Activated T-cell treated with anti-CD3 and anti-CD28 coated beads for 1 hour (primary cell): ENCODE results near the gene TXNL4A.

ENCODE experiments used
- DNase-seq: peaks from one replicate; pipeline ENCODE4 v3.0.0-alpha.2; 2020; ENCODE audit warnings: low read depth

Gene TXNL4A

DNA sequence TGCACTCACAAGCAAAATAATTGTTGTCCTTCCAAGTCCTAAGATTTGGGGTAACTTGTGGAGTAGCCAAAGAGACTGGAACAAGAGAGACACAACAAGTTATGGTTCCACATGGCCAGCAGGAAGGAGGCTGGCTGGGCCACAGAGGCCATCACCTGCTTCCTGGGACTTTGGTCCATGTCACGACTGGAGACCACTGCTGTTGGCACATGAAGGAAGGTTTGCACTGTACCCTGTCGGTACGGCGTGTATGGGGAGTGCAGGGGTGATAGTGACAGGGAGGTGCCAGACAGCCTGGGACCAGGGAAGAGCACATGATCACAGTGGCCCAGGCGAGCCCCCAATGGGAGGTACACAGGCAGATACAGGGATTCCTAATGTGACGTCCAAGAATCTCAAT lies 52.4 kb downstream of the TXNL4A start:
- no peak for DNase-seq

- no peak for DNase-seq
These were observed 52.9 kb downstream of the TXNL4A start for GRCh38 chr18:79935499-79935898.

- no peak for DNase-seq
These were observed 53.3 kb downstream of the TXNL4A start for GRCh38 chr18:79935098-79935480.

DNA sequence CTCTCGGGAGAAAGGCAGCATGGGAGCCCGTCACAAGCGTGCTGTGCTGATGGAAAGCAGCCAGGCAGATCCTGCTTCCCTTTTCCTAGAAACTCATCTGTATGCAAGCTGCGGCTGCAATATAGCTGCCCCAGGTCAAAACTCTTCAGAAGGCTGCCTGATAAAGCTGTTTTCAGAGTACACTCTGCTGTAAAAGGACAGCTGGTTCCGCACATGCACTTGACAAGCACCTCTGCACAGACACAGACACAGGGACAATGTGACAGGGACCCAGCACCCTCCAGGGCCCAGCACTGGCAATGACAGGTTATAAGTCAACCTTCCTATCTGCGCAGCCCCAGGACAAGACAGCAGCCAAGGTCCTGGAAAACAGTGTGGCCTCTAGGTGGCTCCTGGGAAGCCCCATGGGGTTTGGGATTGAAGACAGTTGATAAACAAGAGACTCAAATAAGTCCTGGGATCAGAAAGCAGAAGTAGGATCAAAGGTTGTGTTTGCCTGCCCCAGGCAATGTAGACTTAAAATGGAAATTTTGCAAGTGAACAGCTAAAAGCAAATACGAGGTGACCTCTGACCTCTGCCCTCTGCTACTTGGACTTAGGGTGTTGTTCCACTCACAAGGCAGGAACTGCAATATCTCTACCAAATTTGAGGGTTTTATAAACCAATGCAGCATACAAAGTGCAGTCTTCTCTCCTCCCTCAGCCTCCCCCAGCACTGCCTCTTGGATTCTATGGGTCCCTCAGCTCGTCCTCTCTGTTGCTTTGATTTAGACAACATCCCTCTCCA lies 53.9 kb downstream of the TXNL4A start:
- no peak for DNase-seq

DNA sequence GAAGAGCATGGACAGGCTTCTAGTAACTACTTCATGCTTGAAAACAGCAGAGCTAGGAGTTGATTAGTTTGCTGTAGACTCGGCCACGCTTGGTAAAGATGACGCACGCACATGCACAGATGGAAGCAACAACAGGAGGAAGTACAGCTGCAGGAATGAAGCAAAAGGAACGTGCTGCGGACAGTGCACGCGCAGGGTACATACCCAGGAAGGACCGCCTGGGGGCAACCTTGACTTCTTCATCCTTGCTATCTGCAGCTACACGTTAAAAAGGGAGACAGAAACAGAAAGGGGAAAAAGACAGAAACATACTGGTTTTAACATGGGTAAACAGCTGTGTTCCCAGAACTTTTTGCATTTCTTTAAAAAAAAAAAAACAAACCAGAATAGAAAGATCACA lies 54.6 kb downstream of the TXNL4A start:
- DNase-seq, result no peak

DNA sequence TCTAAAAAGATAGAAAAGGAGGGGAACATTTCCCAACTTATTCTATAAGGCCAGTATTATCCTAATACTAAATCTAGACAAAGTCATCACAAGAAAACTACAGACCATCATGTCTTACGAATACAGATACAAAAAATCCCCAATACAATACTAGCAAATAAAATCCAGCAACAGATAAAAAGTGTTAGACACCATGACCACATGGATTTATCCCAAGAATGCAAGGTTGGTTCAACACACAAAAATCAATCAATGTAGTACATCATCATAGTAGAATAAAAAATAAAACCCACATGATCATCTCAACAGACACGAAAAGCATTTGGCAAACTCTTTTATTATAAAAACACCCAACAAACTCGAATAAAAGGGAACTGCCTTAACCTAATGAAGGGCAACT lies 55.5 kb downstream of the TXNL4A start:
- DNase-seq, result no peak

GRCh38 chr18:79931475-79931874 lies 56.9 kb downstream of the TXNL4A start:
- no peak for DNase-seq

DNA sequence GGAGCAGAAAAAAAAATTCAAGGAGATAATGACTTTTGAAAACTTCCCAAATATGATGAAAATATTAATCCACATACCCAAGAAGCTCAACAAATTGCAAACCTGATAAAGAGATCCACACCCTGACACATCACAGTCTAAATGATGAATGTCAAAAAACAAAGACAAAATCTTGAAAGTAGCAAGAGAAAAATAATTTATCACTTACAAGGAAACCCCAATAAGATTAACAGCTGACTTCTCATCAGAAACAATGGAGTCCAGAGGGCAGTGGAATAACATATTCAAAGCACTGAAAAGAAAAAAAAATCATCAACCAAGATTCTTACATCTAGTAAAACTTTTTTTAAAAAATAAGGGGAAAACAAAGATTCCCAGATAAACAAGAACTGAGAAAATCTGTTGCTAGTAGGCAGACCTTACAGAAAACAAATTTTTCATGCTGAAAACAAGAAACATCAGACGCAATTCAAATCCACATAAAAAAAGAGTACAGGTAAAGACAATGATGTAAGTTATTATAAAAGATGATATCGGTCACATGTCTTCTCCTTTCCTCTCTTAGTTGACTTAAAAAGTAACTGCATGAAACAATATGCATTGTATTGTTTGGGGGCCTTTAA lies 58.2 kb downstream of the TXNL4A start:
- no peak for DNase-seq

GRCh38 chr18:79928563-79928960 lies 59.8 kb downstream of the TXNL4A start:
- no peak for DNase-seq

GRCh38 chr18:79927607-79928562 lies 60.5 kb downstream of the TXNL4A start:
- no peak for DNase-seq

DNA sequence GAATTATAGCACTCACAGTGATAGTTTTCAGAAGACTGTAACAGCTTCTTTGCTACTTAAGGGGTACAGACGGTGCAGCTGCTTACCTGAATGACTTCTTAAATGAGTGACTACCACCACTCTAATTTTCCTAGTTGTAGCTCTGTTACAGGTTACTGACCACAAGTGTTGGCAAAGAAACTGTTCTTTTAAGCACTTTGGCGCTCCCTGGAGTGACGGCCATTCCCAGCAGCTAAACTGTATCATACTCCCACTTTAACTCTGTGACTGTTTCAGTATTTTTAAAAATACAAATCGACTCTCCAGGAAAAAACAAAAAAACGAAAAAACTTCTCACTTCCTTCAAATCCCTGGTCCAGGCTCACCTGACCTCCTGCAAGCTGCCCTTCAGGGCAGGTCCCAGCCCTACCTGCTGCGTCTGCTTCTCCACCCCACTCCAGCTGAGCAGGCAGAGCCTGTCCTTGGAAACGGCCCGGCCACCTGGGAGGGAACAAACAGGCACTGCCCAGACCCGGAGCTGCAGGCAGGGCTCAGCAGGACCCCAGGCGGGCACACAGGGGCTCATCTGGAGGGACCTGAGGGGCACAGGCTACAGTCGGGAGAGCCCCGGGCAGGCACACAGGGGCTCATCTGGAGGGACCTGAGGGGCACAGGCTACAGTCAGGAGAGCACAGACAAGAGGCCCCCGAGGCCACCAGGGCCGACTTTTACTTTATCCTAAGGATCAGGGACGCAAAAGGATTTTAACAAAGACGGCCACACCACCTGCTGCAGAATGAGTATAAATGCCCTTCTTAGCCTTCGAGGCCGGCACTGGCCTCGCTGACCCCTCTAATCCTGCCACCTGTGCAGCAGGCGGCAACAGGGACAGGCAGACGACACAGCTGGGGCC lies 61.4 kb downstream of the TXNL4A start:
- no peak for DNase-seq

DNA sequence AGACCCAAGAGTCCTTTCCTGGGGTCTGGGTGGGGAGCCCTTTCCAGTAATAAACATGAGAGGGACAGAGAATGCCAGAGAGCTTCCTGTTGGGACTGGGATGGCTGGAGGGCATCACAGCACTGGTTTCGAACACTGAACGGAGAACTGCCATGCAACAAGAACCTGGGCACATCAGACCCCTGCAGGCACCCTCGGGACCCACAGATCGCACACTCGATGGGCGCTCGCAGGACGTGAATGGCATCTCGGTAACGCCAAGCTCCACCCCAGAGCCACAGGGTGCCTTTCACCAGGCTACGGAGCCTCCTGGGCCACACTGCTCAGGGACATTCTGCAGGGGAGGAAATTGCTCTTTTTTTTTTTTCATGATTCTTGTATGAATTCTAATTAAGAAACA lies 62.1 kb downstream of the TXNL4A start:
- DNase-seq, result no peak

DNA sequence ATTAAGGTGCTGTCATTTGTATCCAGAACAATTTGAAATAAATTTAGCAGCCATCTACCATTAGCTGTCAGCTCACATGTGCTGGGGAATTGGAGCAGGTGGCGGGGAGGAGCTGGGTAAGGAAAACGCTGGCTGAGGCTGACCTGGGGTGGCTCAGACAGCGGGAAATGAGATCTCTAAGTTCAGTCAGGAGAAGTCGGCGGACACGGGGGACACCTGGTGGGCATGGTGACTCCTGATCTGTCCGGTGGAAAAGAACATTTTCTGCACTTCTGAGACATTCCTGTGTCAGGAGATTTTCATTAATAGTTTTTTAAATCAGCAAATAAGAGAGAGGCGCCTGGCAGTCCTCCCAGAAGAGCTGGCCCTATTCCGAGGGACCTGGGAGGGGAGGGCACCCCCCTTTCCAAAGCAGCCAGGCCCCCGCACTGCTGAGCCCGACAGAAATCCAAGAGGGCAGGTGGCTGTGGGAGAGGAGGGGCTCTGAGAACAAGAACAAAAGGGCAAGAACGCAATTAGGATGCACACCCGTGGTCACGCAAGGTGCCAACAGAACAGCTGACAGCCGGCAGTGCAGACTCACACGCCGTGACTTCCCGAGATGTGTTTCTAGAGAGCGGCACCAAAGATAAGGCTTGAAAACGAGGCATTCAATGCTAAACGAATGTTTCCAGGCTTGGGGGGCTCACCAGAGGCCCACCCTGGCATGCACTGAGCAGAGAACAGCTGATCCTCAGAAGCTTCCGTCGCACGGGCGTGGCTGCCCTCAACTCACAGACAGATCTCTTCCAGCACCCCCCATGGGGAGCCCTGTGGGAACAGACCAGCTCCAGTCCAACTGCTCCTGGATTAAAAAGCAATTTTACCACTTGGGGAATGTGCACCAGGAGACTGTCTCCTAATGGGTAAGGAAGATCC lies 63.3 kb downstream of the TXNL4A start:
- no peak for DNase-seq

GRCh38 chr18:79923896-79924585 lies 64.3 kb downstream of the TXNL4A start:
- DNase-seq, result no peak

GRCh38 chr18:79922971-79923411 lies 65.4 kb downstream of the TXNL4A start:
- no peak for DNase-seq

- no peak for DNase-seq
These were observed 66.1 kb downstream of the TXNL4A start for GRCh38 chr18:79921984-79922965.
